ENCODE results near the gene KRT2. TPM values are rescaled to one million over a fixed set of nuclear protein-coding genes. Genes with fewer than 3 reads are reported as not detected.

KRT2 gene
- total and polyA plus RNA-seq, 2 of the 4 experiments (the other 2 are of a cell fraction) = not detected

DNA sequence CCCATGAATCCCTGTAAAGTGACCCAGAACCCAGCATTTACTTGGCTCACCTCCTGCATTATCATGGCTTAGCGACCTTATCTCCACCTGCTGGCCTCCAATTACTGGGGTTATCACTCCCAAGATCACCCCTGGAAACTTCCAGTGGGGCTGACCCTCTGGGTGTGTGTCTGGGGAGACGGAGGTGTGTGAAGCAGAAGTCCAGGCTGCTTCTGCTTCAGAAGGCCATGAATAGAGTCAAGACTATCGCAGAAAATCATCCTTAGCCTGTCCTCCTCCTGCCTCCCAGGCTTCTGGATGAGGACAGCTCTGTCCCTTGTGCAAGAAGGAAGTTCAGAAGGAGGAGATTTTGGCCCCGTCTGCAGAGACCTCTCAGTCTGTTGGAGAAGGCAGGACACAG, 50.3 kb downstream of the KRT2 start:
- Histone ChIP-seq H4K91ac (ENCODE audit: insufficient read depth, low read depth, low read length) (no peak overlapping the region), H2BK5ac (ENCODE audit: low read depth, low read length, poor library complexity, severe bottlenecking) (no peak overlapping the region), H3K4me3 (ENCODE audit: insufficient read depth, low read depth, low read length) (no peak overlapping the region), H3K9me3 (ENCODE audit: control insufficient read depth, insufficient read depth, low read length) (no peaks in the 10 kb centered on the region), H3K27me3 (ENCODE audit: control insufficient read depth, insufficient read depth, low read length) (peaks cover 41% of the 10 kb centered on the region), H3K56ac (ENCODE audit: extremely low read depth, insufficient read depth, low read length) (no peak overlapping the region), H2BK20ac (ENCODE audit: low read depth, low read length) (no peak overlapping the region), H2AK9ac (replicated peaks; ENCODE audit: low read depth, low read length, poor library complexity) (no peak overlapping the region), H3K4me2 (ENCODE audit: low read depth, low read length) (no peak overlapping the region), H4K5ac (ENCODE audit: low read depth, low read length) (no peak overlapping the region), H3K4me1 (ENCODE audit: control insufficient read depth, insufficient read depth, low read length) (no peaks in the 10 kb centered on the region), H4K20me1 (ENCODE audit: insufficient read depth, low read length) (no peaks in the 10 kb centered on the region), H3K4ac (ENCODE audit: low read depth, low read length) (no peak overlapping the region), H3K23ac (ENCODE audit: low read depth, low read length) (no peak overlapping the region), H3K27ac (ENCODE audit: insufficient read depth, low read length) (no peak overlapping the region), H2AK5ac (ENCODE audit: low read depth, low read length) (no peak overlapping the region), H3K9me1 (ENCODE audit: insufficient read depth, low read length) (no peaks in the 10 kb centered on the region), H3K9ac (ENCODE audit: low read depth, low read length) (no peak overlapping the region), H2BK120ac (ENCODE audit: low read depth, low read length) (no peak overlapping the region), H2BK15ac (ENCODE audit: low read depth, low read length) (no peak overlapping the region), H3K79me1 (ENCODE audit: low read depth in 1 of 2, low read length in 2 of 2) (no peaks in the 10 kb centered on the region), H3K18ac (ENCODE audit: low read depth, low read length) (no peak overlapping the region), H3K36me3 (ENCODE audit: control insufficient read depth, insufficient read depth, low read length) (no peaks in the 10 kb centered on the region), H2AFZ (replicated peaks; ENCODE audit: low read length, poor library complexity) (no peak overlapping the region), H4K8ac (ENCODE audit: low read depth in 2 of 2, low read length in 2 of 2) (no peak overlapping the region), H3K14ac (replicated peaks; ENCODE audit: low read depth, low read length) (no peak overlapping the region)
- DNase-seq = no peak
- WGBS, 2 experiments (ENCODE audit: extremely low coverage in 2 of 2, insufficient read length in 1 of 2) = 29% methylated on average over 1 of the region's 4 CpGs; no CpG with 5 or more reads in 1 of the 2 experiments
- ATAC-seq (ENCODE audit: low read depth) = no peak
- BruUV-seq (replicated peaks) = no TSS peak
- in situ Hi-C loops (cut with MboI; ENCODE audit: low sequenced_read_pairs) = no loop called here
- intact Hi-C loops (cut with micrococcal nuclease) = no loop called here
- ChIA-PET POLR2A (ENCODE audit: unreplicated experiment) (no interaction called here), CTCF (no interaction called here)
- TF ChIP-seq NFE2L2 (IDR thresholded peaks at IDR 0.05; ENCODE audit: low read depth, low read length) (no peak), RCOR1 (IDR thresholded peaks at IDR 0.05; ENCODE audit: insufficient replicate concordance, low read length) (no peak), POLR2A (IDR thresholded peaks at IDR 0.05; ENCODE audit: low read depth, low read length) (no peak), MAFK (IDR thresholded peaks at IDR 0.05; ENCODE audit: low read depth, low read length) (no peak), CHD1 (IDR thresholded peaks at IDR 0.05; ENCODE audit: low read depth, low read length) (no peak), MXI1 (IDR thresholded peaks at IDR 0.05; ENCODE audit: borderline replicate concordance, low read depth, low read length) (no peak), RFX5 (IDR thresholded peaks at IDR 0.05; ENCODE audit: low read depth, low read length) (no peak), SMC3 (IDR thresholded peaks at IDR 0.05; ENCODE audit: low read depth, low read length) (no peak), CEBPB (IDR thresholded peaks at IDR 0.05; ENCODE audit: low read depth, low read length) (no peak), FOS (IDR thresholded peaks at IDR 0.05; ENCODE audit: low read depth, low read length) (no peak), MAZ (IDR thresholded peaks at IDR 0.05; ENCODE audit: borderline replicate concordance, low read depth, low read length) (no peak), RAD21 (IDR thresholded peaks at IDR 0.05; ENCODE audit: low read length) (no peak)
- TF ChIP-seq, protein P1, sequence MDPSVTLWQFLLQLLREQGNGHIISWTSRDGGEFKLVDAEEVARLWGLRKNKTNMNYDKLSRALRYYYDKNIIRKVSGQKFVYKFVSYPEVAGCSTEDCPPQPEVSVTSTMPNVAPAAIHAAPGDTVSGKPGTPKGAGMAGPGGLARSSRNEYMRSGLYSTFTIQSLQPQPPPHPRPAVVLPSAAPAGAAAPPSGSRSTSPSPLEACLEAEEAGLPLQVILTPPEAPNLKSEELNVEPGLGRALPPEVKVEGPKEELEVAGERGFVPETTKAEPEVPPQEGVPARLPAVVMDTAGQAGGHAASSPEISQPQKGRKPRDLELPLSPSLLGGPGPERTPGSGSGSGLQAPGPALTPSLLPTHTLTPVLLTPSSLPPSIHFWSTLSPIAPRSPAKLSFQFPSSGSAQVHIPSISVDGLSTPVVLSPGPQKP (IDR thresholded peaks at IDR 0.05; ENCODE audit: borderline replicate concordance, low read depth, low read length) = no peak
- TF ChIP-seq, protein P2, sequence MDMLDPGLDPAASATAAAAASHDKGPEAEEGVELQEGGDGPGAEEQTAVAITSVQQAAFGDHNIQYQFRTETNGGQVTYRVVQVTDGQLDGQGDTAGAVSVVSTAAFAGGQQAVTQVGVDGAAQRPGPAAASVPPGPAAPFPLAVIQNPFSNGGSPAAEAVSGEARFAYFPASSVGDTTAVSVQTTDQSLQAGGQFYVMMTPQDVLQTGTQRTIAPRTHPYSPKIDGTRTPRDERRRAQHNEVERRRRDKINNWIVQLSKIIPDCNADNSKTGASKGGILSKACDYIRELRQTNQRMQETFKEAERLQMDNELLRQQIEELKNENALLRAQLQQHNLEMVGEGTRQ (IDR thresholded peaks at IDR 0.05; ENCODE audit: low read depth, low read length) = no peak
- dilution Hi-C loops (cut with HindIII; ENCODE audit: low sequenced_read_pairs, unreplicated experiment) = no loop called here

All from IMR-90 (cell line).